A673 (cell line): Measurements from ENCODE around the gene TMEM63B. TPM values are rescaled to one million over a fixed set of nuclear protein-coding genes. Genes with fewer than 3 reads are reported as not detected.

Source experiments
- BruUV-seq: library from RNA; stranded (reverse); fragments of 400-500 nt; replicated peaks from 2 replicates; lab custom pipeline; 2021; lab: Mats Ljungman, UMichigan
- CTCF ChIA-PET: fragments of 300-600 bp; sonication (Branson Sonifier 250); formaldehyde crosslinking; loops from one replicate; lab custom pipeline; 2022; ENCODE audit warnings: antibody characterized with exemption; lab: Charles Lee
- POLR2A ChIA-PET: fragments of 300-600 bp; sonication (Branson Sonifier 250); formaldehyde crosslinking; loops from one replicate; lab custom pipeline; 2022; ENCODE audit warnings: antibody characterized with exemption; ENCODE audit not compliant: low non-redundant PET; lab: Charles Lee
- DNase-seq: peaks from one replicate; pipeline ENCODE4 v3.0.0-alpha.2; 2015; ENCODE audit warnings: low spot score
- H3K27ac ChIP-seq: fragments of 200-600 bp; sonication (generic); 2 replicates; pipeline ENCODE4 v1.5.1; 2016; ENCODE audit warnings: mixed run types, low read depth, mild to moderate bottlenecking, mixed read lengths, antibody characterized with exemption, low read length; ENCODE audit not compliant: poor library complexity, severe bottlenecking
- H3K27me3 ChIP-seq: fragments of 200-600 bp; sonication (generic); replicated peaks from 2 replicates; pipeline ENCODE4 v1.6.1; 2017; ENCODE audit warnings: mixed run types, low read depth, mild to moderate bottlenecking, mixed read lengths, antibody characterized with exemption, low read length; ENCODE audit not compliant: insufficient read depth, poor library complexity
- H3K36me3 ChIP-seq: fragments of 200-600 bp; sonication (generic); 2 replicates; pipeline ENCODE4 v1.6.1; 2016; ENCODE audit warnings: mixed run types, mild to moderate bottlenecking, mixed read lengths, antibody characterized with exemption, low read length; ENCODE audit not compliant: insufficient read depth, poor library complexity, severe bottlenecking
- H3K4me1 ChIP-seq: fragments of 200-600 bp; sonication (generic); 2 replicates; pipeline ENCODE4 v1.6.1; 2017; ENCODE audit warnings: mixed run types, mild to moderate bottlenecking, mixed read lengths, antibody characterized with exemption, low read length; ENCODE audit not compliant: insufficient read depth, poor library complexity, severe bottlenecking
- H3K4me3 ChIP-seq: fragments of 200-600 bp; sonication (generic); 2 replicates; pipeline ENCODE4 v1.5.1; 2016; ENCODE audit warnings: low read depth, mixed run types, mild to moderate bottlenecking, mixed read lengths, low read length; ENCODE audit not compliant: poor library complexity, severe bottlenecking
- H3K9me3 ChIP-seq: fragments of 200-600 bp; sonication (generic); 2 replicates; pipeline ENCODE4 v1.6.1; 2016; ENCODE audit warnings: mixed run types, low read depth, mild to moderate bottlenecking, mixed read lengths, antibody characterized with exemption, low read length; ENCODE audit not compliant: poor library complexity, severe bottlenecking
- EZH2 ChIP-seq: fragments of 200-600 bp; sonication (generic); IDR thresholded peaks from 2 replicates; pipeline ENCODE4 v1.6.1; 2017; ENCODE audit warnings: borderline replicate concordance, low read depth, mild to moderate bottlenecking, mixed read lengths, antibody characterized with exemption, low read length; ENCODE audit not compliant: poor library complexity, severe bottlenecking
- intact Hi-C: fragments of 100-400 bp; cut with micrococcal nuclease; formaldehyde crosslinking; loops from one replicate; pipeline ENCODE4 v1.10.0; 2022; ENCODE audit not compliant: unreplicated experiment
- total RNA-seq: library from RNA; stranded (reverse); gene quantifications from 2 replicates; pipeline ENCODE4 v1.2.3, GENCODE V29; 2021
- TF ChIP-seq, protein P1 (sequence below): fragments of 300-800, 200-600 bp; sonication (generic); conservative IDR thresholded peaks from 2 replicates; pipeline ENCODE4 v1.5.1; 2017; ENCODE audit warnings: low read depth, mild to moderate bottlenecking, antibody characterized with exemption, low read length, moderate library complexity, mixed read lengths

The TMEM63B gene
- total RNA-seq, 1 experiment from 2014 or later: 32.0 TPM

DNA sequence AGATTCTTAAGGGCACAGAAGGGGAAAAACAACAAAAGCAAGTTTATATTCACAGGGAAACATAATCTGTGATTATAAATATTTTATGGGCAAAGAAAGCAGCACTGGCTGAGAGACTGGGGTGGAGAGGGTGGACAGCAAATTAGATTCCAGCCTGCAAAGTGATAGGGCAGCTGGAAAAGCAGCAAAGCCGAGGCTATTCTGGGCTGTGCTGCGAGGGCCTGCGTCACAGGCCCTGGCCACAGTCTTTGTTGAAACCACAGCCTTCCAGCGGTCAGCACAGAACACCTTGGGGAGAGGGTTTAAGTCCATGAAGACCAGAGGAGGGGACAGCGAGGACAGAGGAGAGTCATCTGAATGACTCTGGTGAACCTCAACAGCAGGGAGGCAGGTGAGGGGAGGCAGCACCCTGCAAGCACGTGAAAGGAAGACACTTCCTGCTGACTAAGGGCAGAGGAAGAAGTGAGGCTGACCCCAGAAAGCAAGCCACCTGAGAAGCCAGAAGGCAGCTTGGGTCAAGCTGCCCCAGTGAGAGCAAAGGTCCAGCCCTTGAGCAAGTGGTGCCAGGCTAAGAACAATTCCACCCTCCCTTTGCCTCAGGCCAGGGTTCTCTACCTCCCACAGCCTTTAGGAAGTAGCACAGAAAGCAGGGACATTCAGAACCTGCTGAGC, 17.2 kb upstream of the TMEM63B start:
- Histone ChIP-seq H3K4me1 (no peaks in the 10 kb centered on the region), H3K27ac (no peak overlapping the region), H3K9me3 (no peaks in the 10 kb centered on the region), H3K4me3 (no peak overlapping the region), H3K36me3 (peaks cover 63% of the 10 kb centered on the region), H3K27me3 (no peaks in the 10 kb centered on the region)
- no TSS peak for BruUV-seq
- POLR2A ChIA-PET: no interaction called here
- CTCF ChIA-PET: interaction anchor here (0.6 kb wide), 1 partner anchor 57 kb away, joined by 6 read pairs; no protein-coding TSS in a partner anchor
- intact Hi-C loops: no loop called here
- TF ChIP-seq, protein P1, sequence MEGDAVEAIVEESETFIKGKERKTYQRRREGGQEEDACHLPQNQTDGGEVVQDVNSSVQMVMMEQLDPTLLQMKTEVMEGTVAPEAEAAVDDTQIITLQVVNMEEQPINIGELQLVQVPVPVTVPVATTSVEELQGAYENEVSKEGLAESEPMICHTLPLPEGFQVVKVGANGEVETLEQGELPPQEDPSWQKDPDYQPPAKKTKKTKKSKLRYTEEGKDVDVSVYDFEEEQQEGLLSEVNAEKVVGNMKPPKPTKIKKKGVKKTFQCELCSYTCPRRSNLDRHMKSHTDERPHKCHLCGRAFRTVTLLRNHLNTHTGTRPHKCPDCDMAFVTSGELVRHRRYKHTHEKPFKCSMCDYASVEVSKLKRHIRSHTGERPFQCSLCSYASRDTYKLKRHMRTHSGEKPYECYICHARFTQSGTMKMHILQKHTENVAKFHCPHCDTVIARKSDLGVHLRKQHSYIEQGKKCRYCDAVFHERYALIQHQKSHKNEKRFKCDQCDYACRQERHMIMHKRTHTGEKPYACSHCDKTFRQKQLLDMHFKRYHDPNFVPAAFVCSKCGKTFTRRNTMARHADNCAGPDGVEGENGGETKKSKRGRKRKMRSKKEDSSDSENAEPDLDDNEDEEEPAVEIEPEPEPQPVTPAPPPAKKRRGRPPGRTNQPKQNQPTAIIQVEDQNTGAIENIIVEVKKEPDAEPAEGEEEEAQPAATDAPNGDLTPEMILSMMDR: no peak
- TF ChIP-seq EZH2: no peak
- DNase-seq: no peak

DNA sequence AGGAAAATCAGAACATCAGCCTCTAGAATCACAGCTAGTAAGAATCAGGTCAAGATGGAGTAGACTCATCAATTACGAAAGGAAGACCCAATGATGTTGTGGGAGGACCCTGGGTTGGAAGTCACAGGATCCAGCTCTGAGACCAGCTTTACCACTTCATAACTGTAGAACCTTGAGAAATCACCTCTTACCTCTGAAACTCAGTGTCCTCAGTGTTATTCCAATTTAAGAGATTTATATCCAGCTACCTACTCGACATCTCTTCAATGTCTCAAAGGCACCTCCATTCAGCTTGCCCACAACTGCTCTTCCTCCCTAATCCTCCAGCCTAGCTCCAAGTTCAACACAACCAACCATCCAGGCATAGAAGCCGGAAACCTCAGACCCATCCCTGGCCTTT, 16.4 kb upstream of the TMEM63B start:
- no TSS peak for BruUV-seq
- Histone ChIP-seq H3K36me3 (peaks cover 68% of the 10 kb centered on the region), H3K27ac (no peak overlapping the region), H3K27me3 (no peaks in the 10 kb centered on the region), H3K4me3 (no peak overlapping the region), H3K4me1 (no peaks in the 10 kb centered on the region), H3K9me3 (no peaks in the 10 kb centered on the region)
- ChIA-PET POLR2A (no interaction called here), CTCF (no interaction called here)
- DNase-seq: no peak
- TF ChIP-seq, protein P1: no peak
- no peak for TF ChIP-seq EZH2
- intact Hi-C loops: no loop called here

DNA sequence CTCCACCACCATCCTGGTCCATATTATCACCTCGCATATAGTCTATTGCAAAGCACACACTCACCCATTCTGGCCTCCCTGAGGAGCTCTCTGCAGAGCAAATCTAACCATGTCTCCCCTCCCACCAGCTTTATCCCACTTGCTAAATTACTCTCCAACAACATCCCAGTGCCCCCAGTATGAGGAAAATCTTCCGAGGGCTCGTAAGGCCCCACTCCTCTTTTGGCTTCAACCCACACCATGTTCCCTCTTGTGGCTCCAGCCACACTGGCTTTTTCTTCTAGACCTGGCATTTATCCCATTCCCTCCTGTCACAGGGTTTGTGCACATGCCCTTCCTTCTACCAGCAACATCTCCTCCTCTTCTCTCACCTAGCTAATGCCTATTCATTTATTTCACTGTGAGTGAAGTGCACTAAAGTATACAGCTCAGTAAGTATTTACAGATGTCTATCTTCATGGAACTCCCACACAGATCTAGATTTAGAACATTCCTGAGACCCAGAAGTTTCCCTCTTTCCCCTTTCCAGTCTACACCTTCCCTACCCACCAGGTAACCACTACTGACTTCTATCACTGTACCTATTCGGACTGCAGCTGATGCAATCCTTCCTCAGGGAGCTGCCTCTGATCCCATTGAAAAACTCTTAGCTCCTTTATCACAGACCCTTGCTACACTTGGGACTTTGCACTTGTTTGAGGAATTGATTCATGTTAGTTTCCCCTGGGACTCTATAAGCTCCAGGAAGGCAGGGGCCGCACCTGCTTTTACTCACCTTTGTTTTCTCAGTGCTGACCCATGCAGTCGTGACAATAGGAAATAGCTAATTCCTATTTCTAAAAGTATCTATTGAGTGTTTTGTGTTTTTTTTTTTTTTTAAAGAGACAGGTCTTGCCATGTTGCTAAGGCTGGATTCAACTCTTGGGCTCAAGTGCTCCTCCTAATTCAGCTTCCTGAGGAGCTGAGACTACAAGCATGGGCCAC, 15.6 kb upstream of the TMEM63B start:
- CTCF ChIA-PET: no interaction called here
- Histone ChIP-seq H3K27me3 (no peaks in the 10 kb centered on the region), H3K36me3 (peaks cover 68% of the 10 kb centered on the region), H3K4me3 (no peak overlapping the region), H3K9me3 (no peaks in the 10 kb centered on the region), H3K27ac (no peak overlapping the region), H3K4me1 (no peaks in the 10 kb centered on the region)
- TF ChIP-seq, protein P1: no peak
- TF ChIP-seq EZH2: no peak
- POLR2A ChIA-PET: no interaction called here
- no TSS peak for BruUV-seq
- no peak for DNase-seq
- intact Hi-C loops: no loop called here
